ENCODE measurements around the gene CLMN.

- no peak for TF ChIP-seq CTCF (conservative IDR thresholded peaks at IDR 0.05; ENCODE audit: low read depth, low read length)
- no peak for TF ChIP-seq POLR2A (IDR thresholded peaks at IDR 0.05; ENCODE audit: low read depth, low read length)
- no peak for TF ChIP-seq RAD21 (IDR thresholded peaks at IDR 0.05; ENCODE audit: low read length)
- TF ChIP-seq SMC3 (IDR thresholded peaks at IDR 0.05; ENCODE audit: low read depth, low read length) = no peak
- no peak for TF ChIP-seq ELK1 (IDR thresholded peaks at IDR 0.05; ENCODE audit: borderline replicate concordance, low read depth, low read length)
- TF ChIP-seq USF2 (IDR thresholded peaks at IDR 0.05; ENCODE audit: low read depth, low read length) = no peak
- TF ChIP-seq BHLHE40 (IDR thresholded peaks at IDR 0.05; ENCODE audit: low read depth, low read length) = no peak
- no peak for TF ChIP-seq CEBPB (IDR thresholded peaks at IDR 0.05; ENCODE audit: low read depth, low read length)
- no peak for TF ChIP-seq RFX5 (IDR thresholded peaks at IDR 0.05; ENCODE audit: low read depth, low read length)
- TF ChIP-seq CHD1 (IDR thresholded peaks at IDR 0.05; ENCODE audit: low read depth, low read length) = no peak
- no peak for TF ChIP-seq MAZ (IDR thresholded peaks at IDR 0.05; ENCODE audit: borderline replicate concordance, low read depth, low read length)
- TF ChIP-seq MAFK (IDR thresholded peaks at IDR 0.05; ENCODE audit: low read depth, low read length) = no peak
- TF ChIP-seq NFE2L2 (IDR thresholded peaks at IDR 0.05; ENCODE audit: low read depth, low read length) = no peak
- TF ChIP-seq MXI1 (IDR thresholded peaks at IDR 0.05; ENCODE audit: borderline replicate concordance, low read depth, low read length) = no peak
Observed at GRCh38 chr14:95252219-95252618, 67.5 kb downstream of the CLMN start.

Measured in IMR-90 (cell line).